Mucosa of descending colon (tissue), 3 donors: ENCODE data around the gene FHL2. TPM values are rescaled to one million over a fixed set of nuclear protein-coding genes. Genes with fewer than 3 reads are reported as not detected.

ENCODE experiments used
- ATAC-seq: fragments of 200-7000 bp; cut with Tn5 transposase; one replicate; pipeline ENCODE4 v1.9.1; 2020; ENCODE audit warnings: mild to moderate bottlenecking, moderate library complexity
- DNase-seq, 3 donors: peaks; one replicate each; pipeline ENCODE4 v3.0.0-alpha.2; 2020
- H3K36me3 ChIP-seq: fragments of 200-600 bp; one replicate; pipeline ENCODE4 v1.8.0; 2021; ENCODE audit warnings: low read depth, mild to moderate bottlenecking
- H3K4me1 ChIP-seq: fragments of 200-600 bp; one replicate; pipeline ENCODE4 v1.8.0; 2021; ENCODE audit warnings: low read depth, mild to moderate bottlenecking
- H3K4me3 ChIP-seq: fragments of 200-600 bp; one replicate; pipeline ENCODE4 v1.8.0; 2021; ENCODE audit warnings: mild to moderate bottlenecking
- H3K9me3 ChIP-seq: fragments of 200-600 bp; one replicate; pipeline ENCODE4 v1.8.0; 2021; ENCODE audit warnings: mild to moderate bottlenecking
- intact Hi-C, 2 donors: fragments of 100-400 bp; cut with DNase I in 1 of 2; cut with micrococcal nuclease in 1 of 2; formaldehyde crosslinking; loops; one replicate each; pipeline versions ENCODE4 v1.11.0 to v1.11.1; 2022; cut with DNase I, micrococcal nuclease
- total RNA-seq, 3 donors: library from RNA; stranded (reverse); fragmentation: NEBNext Ultra II Directional in 2 of 3; extraction: Animal tissue kit (Norgen Biotek cat#: 25700) in 2 of 3; gene quantifications; one replicate each; pipeline versions ENCODE4 v1.2.1 to v1.2.4, GENCODE V29; 2021 to 2023
- TF ChIP-seq, protein P1 (sequence below): fragments of 200-600 bp; IDR thresholded peaks from one replicate; pipeline ENCODE4 v1.8.0; 2022; ENCODE audit warnings: antibody characterized with exemption, mild to moderate bottlenecking
- donor health status: DM: no; HTN: no; CAD: no; lungs with moderate emphysema.
- donor health status: DM: no; HTN: no; CAD: no.
- donor health status: DM: no; HTN: yes; CAD: no.

The FHL2 gene
- total RNA-seq, 3 donors from 2014 or later: 109 to 132 (median 113) TPM

DNA sequence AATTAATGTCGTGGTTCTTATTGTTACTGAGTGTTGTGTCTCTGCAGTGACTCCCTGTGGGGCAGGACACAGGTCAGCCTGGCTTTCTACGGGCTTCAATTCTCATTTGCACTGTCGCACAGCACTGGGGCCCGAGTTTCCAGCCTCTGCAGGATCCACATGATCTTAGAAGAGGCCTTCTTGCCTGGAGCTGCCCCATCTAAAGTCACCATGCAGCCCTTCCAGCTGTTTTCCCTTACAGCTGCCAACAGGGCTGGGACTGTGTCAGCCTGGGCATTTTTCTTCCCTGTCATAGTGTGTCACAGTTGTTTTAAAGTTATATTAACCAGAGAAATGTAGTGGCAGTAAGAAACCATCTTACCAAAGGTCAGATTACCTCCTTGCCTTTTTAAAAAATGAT lies 27.0 kb downstream of the FHL2 start:
- no peaks in the 10 kb centered on the region for H3K36me3 ChIP-seq
- H3K4me1 ChIP-seq: peaks cover 6% of the 10 kb centered on the region
- intact Hi-C loops: loop anchor here in 1 of 2 donors (5.0 kb wide), 1 partner anchor 150 kb away; no protein-coding TSS in a partner anchor
- ATAC-seq (no peak), DNase-seq (no peak)
- TF ChIP-seq, protein P1, sequence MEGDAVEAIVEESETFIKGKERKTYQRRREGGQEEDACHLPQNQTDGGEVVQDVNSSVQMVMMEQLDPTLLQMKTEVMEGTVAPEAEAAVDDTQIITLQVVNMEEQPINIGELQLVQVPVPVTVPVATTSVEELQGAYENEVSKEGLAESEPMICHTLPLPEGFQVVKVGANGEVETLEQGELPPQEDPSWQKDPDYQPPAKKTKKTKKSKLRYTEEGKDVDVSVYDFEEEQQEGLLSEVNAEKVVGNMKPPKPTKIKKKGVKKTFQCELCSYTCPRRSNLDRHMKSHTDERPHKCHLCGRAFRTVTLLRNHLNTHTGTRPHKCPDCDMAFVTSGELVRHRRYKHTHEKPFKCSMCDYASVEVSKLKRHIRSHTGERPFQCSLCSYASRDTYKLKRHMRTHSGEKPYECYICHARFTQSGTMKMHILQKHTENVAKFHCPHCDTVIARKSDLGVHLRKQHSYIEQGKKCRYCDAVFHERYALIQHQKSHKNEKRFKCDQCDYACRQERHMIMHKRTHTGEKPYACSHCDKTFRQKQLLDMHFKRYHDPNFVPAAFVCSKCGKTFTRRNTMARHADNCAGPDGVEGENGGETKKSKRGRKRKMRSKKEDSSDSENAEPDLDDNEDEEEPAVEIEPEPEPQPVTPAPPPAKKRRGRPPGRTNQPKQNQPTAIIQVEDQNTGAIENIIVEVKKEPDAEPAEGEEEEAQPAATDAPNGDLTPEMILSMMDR: no peak
- H3K4me3 ChIP-seq: no peak overlapping the region
- no peaks in the 10 kb centered on the region for H3K9me3 ChIP-seq

DNA sequence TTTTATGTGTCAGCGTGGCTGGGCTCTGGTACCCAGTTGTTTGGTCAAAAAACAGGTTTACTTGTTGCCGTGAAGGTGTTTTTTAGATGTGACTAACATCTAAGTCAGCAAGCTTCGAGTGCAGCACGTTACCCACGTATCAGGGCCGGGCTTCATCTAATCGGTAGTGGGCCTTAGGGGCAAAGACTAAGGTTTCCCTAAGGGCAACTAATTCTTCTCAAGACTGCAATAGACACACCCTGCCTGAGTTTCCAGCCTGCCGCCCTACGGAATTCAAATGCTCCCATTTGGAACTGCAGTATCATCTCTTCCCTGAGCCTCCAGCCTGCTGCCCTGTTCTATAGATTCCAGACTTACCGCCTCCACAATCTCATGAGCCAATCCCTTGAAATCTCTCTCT lies 27.7 kb downstream of the FHL2 start:
- ATAC-seq (no peak), DNase-seq (no peak)
- intact Hi-C loops: loop anchor here in 1 of 2 donors (5.0 kb wide), 1 partner anchor 151 kb away; no protein-coding TSS in a partner anchor
- Histone ChIP-seq H3K4me1 (peaks cover 6% of the 10 kb centered on the region), H3K4me3 (no peak overlapping the region), H3K9me3 (no peaks in the 10 kb centered on the region), H3K36me3 (peaks cover 3% of the 10 kb centered on the region)
- TF ChIP-seq, protein P1: no peak

DNA sequence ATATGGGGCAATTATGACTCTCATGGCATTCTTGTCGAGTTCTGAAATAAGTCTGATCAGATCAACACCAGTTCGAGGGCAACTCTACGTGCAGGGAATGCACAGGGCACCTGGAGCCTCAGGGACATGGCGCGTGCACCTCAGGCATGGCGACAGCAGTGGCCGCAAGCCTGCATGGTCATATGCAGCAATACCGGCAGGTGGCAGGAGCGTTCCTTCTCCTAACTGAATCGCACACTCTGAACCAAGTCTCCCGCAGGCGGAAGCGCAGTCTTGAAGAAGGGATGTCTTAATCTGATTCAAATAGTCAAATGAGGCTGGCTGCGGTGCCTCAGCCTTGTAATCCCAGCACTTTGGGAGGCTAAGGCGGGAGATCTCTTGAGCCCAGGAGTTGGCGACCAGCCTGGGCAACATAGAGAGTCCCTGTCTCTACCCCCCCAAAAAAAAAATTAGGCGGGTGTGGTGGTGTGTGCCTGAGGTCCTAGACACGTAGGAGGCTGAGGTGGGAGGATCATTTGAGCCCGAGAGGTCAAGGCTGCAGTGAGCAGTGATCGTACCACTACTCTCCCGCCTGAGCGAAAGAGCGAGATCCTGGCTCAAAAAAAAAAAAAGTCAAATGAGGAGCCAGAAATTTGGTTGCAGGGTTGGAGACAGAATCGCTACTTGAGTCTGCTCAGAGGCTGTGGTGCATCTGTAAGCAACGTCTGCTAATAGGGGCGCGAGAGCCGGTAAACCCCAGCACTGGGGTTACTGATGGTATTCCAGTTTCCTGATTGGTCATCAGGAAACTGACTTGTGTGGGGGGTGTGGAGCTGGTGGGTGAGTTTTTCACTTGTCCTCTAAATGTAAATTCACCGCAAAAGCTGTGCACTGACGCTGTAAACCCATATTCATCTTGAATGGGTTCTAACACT lies 28.8 kb downstream of the FHL2 start:
- Histone ChIP-seq H3K9me3 (no peaks in the 10 kb centered on the region), H3K4me1 (peaks cover 6% of the 10 kb centered on the region), H3K36me3 (peaks cover 8% of the 10 kb centered on the region), H3K4me3 (no peak overlapping the region)
- peak; percentile 94 for ATAC-seq
- intact Hi-C loops: loop anchor here (5.0 kb wide), 2 partner anchors 147 to 152 kb away; no protein-coding TSS in a partner anchor
- TF ChIP-seq, protein P1: peak; percentile 83
- DNase-seq: peak; percentile 89 to 94 (median 93)

DNA sequence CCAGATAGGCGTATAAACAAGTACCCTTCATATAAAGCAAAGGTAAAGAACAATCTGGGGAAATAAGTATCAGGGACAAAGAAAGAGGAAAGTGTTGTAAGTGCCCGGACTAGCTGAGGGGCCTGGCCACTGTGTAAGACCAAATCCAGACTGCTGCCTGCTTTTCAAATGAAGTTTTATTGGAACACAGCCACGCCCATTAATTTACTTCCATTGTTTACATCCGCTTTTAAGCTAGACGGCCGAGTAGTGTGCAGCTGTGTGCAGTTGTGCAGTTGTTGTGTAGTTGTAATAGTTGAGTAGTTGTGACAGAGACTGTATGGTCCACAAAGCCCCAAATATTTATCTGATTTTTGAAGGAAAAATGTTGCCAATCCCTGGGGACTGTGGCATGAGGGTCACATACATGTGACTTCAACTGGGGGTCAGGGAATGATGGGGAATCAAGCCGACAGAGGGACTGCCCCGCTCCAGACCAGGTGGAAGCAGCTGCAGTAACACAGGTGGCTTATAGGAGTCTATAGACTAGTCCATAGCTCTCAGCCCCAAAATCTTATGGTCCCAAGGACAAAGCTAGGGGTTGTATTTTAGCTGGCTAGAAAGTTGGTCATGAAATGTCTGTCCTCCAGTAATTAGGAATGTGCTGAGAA lies 30.0 kb downstream of the FHL2 start:
- Histone ChIP-seq H3K4me3 (no peak overlapping the region), H3K9me3 (no peaks in the 10 kb centered on the region), H3K4me1 (peaks cover 6% of the 10 kb centered on the region), H3K36me3 (peaks cover 11% of the 10 kb centered on the region)
- ATAC-seq (peak; percentile 39), DNase-seq (no peak)
- intact Hi-C loops: loop anchor here in 1 of 2 donors (5.0 kb wide), 1 partner anchor 148 kb away; no protein-coding TSS in a partner anchor
- TF ChIP-seq, protein P1: no peak

DNA sequence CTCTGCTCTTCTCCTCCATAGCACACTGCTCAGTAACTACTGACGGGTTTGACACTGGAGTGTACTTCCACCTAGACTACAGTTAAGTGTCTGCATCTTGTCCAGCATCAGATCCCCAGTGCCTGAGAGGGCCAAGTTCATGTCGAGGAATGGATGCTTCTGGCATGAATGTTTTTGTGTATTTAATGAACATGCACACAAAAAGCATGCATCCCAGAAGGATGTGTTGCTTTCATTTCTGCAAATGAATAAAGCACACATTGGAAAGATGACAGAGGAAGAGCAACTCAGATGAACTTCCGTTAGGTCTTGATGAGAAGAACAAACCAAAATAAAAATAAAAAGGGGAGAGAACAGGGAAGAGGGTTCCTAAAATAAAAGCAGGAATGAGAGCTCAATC lies 33.6 kb downstream of the FHL2 start:
- intact Hi-C loops: loop anchor here in 1 of 2 donors (5.0 kb wide), 1 partner anchor 152 kb away; no protein-coding TSS in a partner anchor
- TF ChIP-seq, protein P1: no peak

More for the DNA sequence above, 33.6 kb downstream of the FHL2 start:
- H3K36me3 ChIP-seq: peaks cover 16% of the 10 kb centered on the region
- ATAC-seq (no peak), DNase-seq (no peak)
- no peak overlapping the region for H3K4me3 ChIP-seq
- H3K4me1 ChIP-seq: peaks cover 6% of the 10 kb centered on the region
- H3K9me3 ChIP-seq: no peaks in the 10 kb centered on the region
